Stimulated activated CD4-positive, alpha-beta T cell treated with anti-CD3 and anti-CD28 coated beads, TNF-alpha, amount 100 ng/mL, for 24 hours (primary cell): ENCODE data around the gene CTSO.

ENCODE experiments used
- DNase-seq, 3 experiments: peaks; one replicate each; pipeline ENCODE4 v3.0.0-alpha.2; 2020; ENCODE audit warnings: low read depth in 3 of 3

CTSO gene

GRCh38 chr4:155953151-155954117 is at the start of gene CTSO:
Gene CTSO, minus strand, starts transcription at chr4:155953866. Its CDS starts 19 bp downstream, at chr4:155953847.
- peak; percentile 36 to 61 (median 49) for DNase-seq

- DNase-seq, result no peak
Observed at GRCh38 chr4:156000491-156000890, 46.8 kb upstream of the CTSO start.

- no peak for DNase-seq
Observed at GRCh38 chr4:155999725-156000124, 46.1 kb upstream of the CTSO start.

GRCh38 chr4:155995069-155995468 is 41.4 kb upstream of the CTSO start:
- DNase-seq, result no peak

GRCh38 chr4:155984106-155984797 is 30.6 kb upstream of the CTSO start:
- DNase-seq, result no peak

GRCh38 chr4:155982736-155983385 is 29.2 kb upstream of the CTSO start:
- DNase-seq, result no peak

GRCh38 chr4:155978810-155979209 is 25.1 kb upstream of the CTSO start:
- DNase-seq, result no peak

GRCh38 chr4:155975511-155975910 is 21.8 kb upstream of the CTSO start:
- DNase-seq, result no peak

GRCh38 chr4:155974996-155975395 is 21.3 kb upstream of the CTSO start:
- DNase-seq, result no peak

GRCh38 chr4:155974476-155974749 is 20.7 kb upstream of the CTSO start:
- DNase-seq, result no peak

- no peak for DNase-seq
Observed at GRCh38 chr4:155973639-155974475, 20.2 kb upstream of the CTSO start.

- no peak for DNase-seq
Observed at GRCh38 chr4:155972098-155972497, 18.4 kb upstream of the CTSO start.

- no peak for DNase-seq
Observed at GRCh38 chr4:155966731-155967395, 13.2 kb upstream of the CTSO start.

- DNase-seq, result no peak
Observed at GRCh38 chr4:155966171-155966570, 12.5 kb upstream of the CTSO start.

GRCh38 chr4:155964016-155964891 is 10.6 kb upstream of the CTSO start:
- DNase-seq, result no peak

- DNase-seq, result no peak
Observed at GRCh38 chr4:155962767-155963166, 9.1 kb upstream of the CTSO start.

- no peak for DNase-seq
Observed at GRCh38 chr4:155961575-155961974, 7.9 kb upstream of the CTSO start.

GRCh38 chr4:155960522-155960921 is 6.9 kb upstream of the CTSO start:
- DNase-seq, result no peak

GRCh38 chr4:155959417-155959816 is 5.8 kb upstream of the CTSO start:
- DNase-seq, result no peak

- DNase-seq, result no peak
Observed at GRCh38 chr4:155956461-155956860, 2.8 kb upstream of the CTSO start.
